Medulla oblongata (tissue), 1 donor: ENCODE measurements around the gene SCYL2.
"Not testable (repeated sequence)": the region's sequence is repeated elsewhere in the genome, so short reads cannot be mapped to it uniquely, and the experiment has no call there.

ENCODE experiments used
- DNase-seq: peaks from one replicate; pipeline ENCODE4 v3.0.0-alpha.2; 2015; ENCODE audit errors: extremely low spot score

SCYL2 gene

GRCh38 chr12:100263131-100263530, 3.8 kb upstream of the SCYL2 start:
- DNase-seq = no peak

GRCh38 chr12:100265107-100265506, 1.9 kb upstream of the SCYL2 start:
- DNase-seq = not testable (repeated sequence)

GRCh38 chr12:100265732-100266584, 1.0 kb upstream of the SCYL2 start:
- no peak for DNase-seq

- peak; percentile 92 for DNase-seq
Measured at GRCh38 chr12:100266585-100266834, 467 bp upstream of the SCYL2 start.

GRCh38 chr12:100267603-100268281, 765 bp downstream of the SCYL2 start:
- DNase-seq = peak; percentile 34

- DNase-seq = peak; percentile 3
Measured at GRCh38 chr12:100268835-100269564, 2.0 kb downstream of the SCYL2 start.

GRCh38 chr12:100273782-100274181, 6.8 kb downstream of the SCYL2 start:
- DNase-seq = no peak

GRCh38 chr12:100274291-100274690, 7.3 kb downstream of the SCYL2 start:
- no peak for DNase-seq

- no peak for DNase-seq
Measured at GRCh38 chr12:100279159-100279558, 12.2 kb downstream of the SCYL2 start.

GRCh38 chr12:100279607-100280244, 12.7 kb downstream of the SCYL2 start:
- no peak for DNase-seq

- not testable (repeated sequence) for DNase-seq
Measured at GRCh38 chr12:100284556-100284955, 17.6 kb downstream of the SCYL2 start.

GRCh38 chr12:100289038-100289437, 22.1 kb downstream of the SCYL2 start:
- DNase-seq = no peak

- DNase-seq = no peak
Measured at GRCh38 chr12:100290016-100290415, 23.0 kb downstream of the SCYL2 start.

GRCh38 chr12:100293017-100293416, 26.0 kb downstream of the SCYL2 start:
- no peak for DNase-seq

- not testable (repeated sequence) for DNase-seq
Measured at GRCh38 chr12:100294366-100294765, 27.4 kb downstream of the SCYL2 start.

- DNase-seq = no peak
Measured at GRCh38 chr12:100295764-100296555, 29.0 kb downstream of the SCYL2 start.

GRCh38 chr12:100302081-100302480, 35.1 kb downstream of the SCYL2 start:
- no peak for DNase-seq

- DNase-seq = no peak
Measured at GRCh38 chr12:100303831-100304230, 36.9 kb downstream of the SCYL2 start.

GRCh38 chr12:100304334-100304733, 37.4 kb downstream of the SCYL2 start:
- DNase-seq = not testable (repeated sequence)

GRCh38 chr12:100308138-100308537, 41.2 kb downstream of the SCYL2 start:
- not testable (repeated sequence) for DNase-seq

- DNase-seq = no peak
Measured at GRCh38 chr12:100311317-100311716, 44.3 kb downstream of the SCYL2 start.
